ENCODE data around the gene OGT. TPM values are rescaled to one million over a fixed set of nuclear protein-coding genes. Genes with fewer than 3 reads are reported as not detected.

Gene OGT
- total and polyA plus RNA-seq, 10 of the 15 experiments (the other 5 are each of a cell fraction or from before 2014, with no cell fraction given) = 38.2 to 671 (median 107) TPM

- TF ChIP-seq ATF7 (IDR thresholded peaks at IDR 0.05; ENCODE audit: low read depth) (no peak), TCF3 (IDR thresholded peaks at IDR 0.05; ENCODE audit: borderline replicate concordance, insufficient read depth, low read depth, low read length) (no peak), ETV6 (conservative IDR thresholded peaks at IDR 0.05 in 1 of 2, IDR thresholded peaks at IDR 0.05 in 1 of 2; ENCODE audit: borderline replicate concordance in 1 of 2, low read depth in 1 of 2) (no peak), CHD2 (IDR thresholded peaks at IDR 0.05; ENCODE audit: borderline replicate concordance, low read depth, low read length) (no peak)
Observed at GRCh38 chrX:71542825-71543224, 9.9 kb downstream of the OGT start (continued).

DNA sequence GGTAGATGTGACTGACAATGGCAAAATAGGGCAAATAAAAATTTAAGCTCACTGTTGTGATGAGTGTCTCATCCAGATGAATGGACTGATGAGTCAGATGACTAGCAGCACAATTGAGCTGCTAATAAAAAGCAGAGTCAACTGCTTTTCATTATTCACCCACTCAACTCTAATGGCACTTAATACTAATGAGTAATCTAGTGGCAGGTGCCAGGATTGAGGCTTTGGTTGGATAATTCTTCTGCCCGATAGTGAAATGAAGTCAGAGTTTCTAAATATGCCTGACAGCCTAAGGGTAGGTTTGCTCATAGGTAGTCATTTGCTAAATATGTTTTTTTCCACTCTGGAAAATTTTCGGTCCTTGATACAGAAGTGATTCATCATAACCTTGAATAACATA lies 10.4 kb downstream of the OGT start:
- no peak for DNase-seq (ENCODE audit: low read depth, low spot score)
- H3K4me3 ChIP-seq = no peak overlapping the region
- in situ Hi-C loops (cut with MboI) = no loop called here
- H3K9ac ChIP-seq (ENCODE audit: control insufficient read depth, insufficient read depth, low read length) = no peak overlapping the region
- H3K27me3 ChIP-seq (replicated peaks in 1 of 2; ENCODE audit: control insufficient read depth in 2 of 2, insufficient read depth in 2 of 2, low read length in 1 of 2) = no peaks in the 10 kb centered on the region
- no peaks in the 10 kb centered on the region; the same call in none of the 2 replicates for H4K20me1 ChIP-seq (ENCODE audit: control insufficient read depth, insufficient read depth)
- no peak overlapping the region; the same call in 1 of the 2 replicates for H3K4me2 ChIP-seq (ENCODE audit: control insufficient read depth, insufficient read depth)
- no peaks in the 10 kb centered on the region for H3K9me3 ChIP-seq (replicated peaks; ENCODE audit: control insufficient read depth, insufficient read depth, low read length)
- POLR2A ChIA-PET = interaction anchor here (0.8 to 2.4 kb wide), 2 partner anchors 9 to 10 kb away, joined by 4 to 9 read pairs; no protein-coding TSS in a partner anchor
- RAD21 ChIA-PET (ENCODE audit: unreplicated experiment) = interaction anchor here (2.5 kb wide), 1 partner anchor 109 kb away, joined by 5 read pairs; no protein-coding TSS in a partner anchor
- ATAC-seq = peak; percentile 4; the same call in 2 of the 3 replicates
- H3K27ac ChIP-seq (ENCODE audit: control insufficient read depth, insufficient read depth) = no peak overlapping the region
- no peak for FAIRE-seq
- peaks cover 68% of the 10 kb centered on the region for H3K79me2 ChIP-seq (ENCODE audit: control insufficient read depth, insufficient read depth, low read length)
- peaks cover 6 to 7% of the 10 kb centered on the region in 2 experiments; a peak in 3 of 4 replicates for H3K36me3 ChIP-seq (ENCODE audit: control insufficient read depth in 2 of 2, insufficient read depth in 2 of 2, low read length in 1 of 2)
- TF ChIP-seq KAT2A (conservative IDR thresholded peaks at IDR 0.05; ENCODE audit: control insufficient read depth, low read depth, low read length) (no peak), KLF5 (IDR thresholded peaks at IDR 0.05; ENCODE audit: partially characterized antibody) (no peak), DPF2 (IDR thresholded peaks at IDR 0.05) (no peak), MLLT1 (IDR thresholded peaks at IDR 0.05) (no peak), PAX5 (IDR thresholded peaks at IDR 0.05; ENCODE audit: borderline replicate concordance, low read depth, low read length) (no peak), STAT1 (conservative IDR thresholded peaks at IDR 0.05) (no peak), RAD51 (IDR thresholded peaks at IDR 0.05) (no peak), BRCA1 (IDR thresholded peaks at IDR 0.05; ENCODE audit: low read depth, low read length) (no peak), USF1 (IDR thresholded peaks at IDR 0.05; ENCODE audit: borderline replicate concordance, extremely low read length, insufficient read depth, low read depth, low read length) (no peak), ATF7 (IDR thresholded peaks at IDR 0.05; ENCODE audit: low read depth) (no peak), RFX5 (IDR thresholded peaks at IDR 0.05; ENCODE audit: low read depth, low read length) (no peak), SMAD5 (IDR thresholded peaks at IDR 0.05; ENCODE audit: low read depth) (no peak), E4F1 (IDR thresholded peaks at IDR 0.05; ENCODE audit: borderline replicate concordance, partially characterized antibody) (no peak), RUNX3 (IDR thresholded peaks at IDR 0.05; ENCODE audit: low read length) (no peak)
- WGBS (ENCODE audit: insufficient coverage, insufficient replicate concordance, low lambda C conversion rate, missing lambda C conversion rate) = 27% methylated on average over 2 of the region's 2 CpGs
- BruUV-seq (replicated peaks) = no TSS peak
- CTCF ChIA-PET = interaction anchor here (1.2 to 1.9 kb wide), 2 partner anchors 109 kb away, joined by 4 to 7 read pairs; no protein-coding TSS in a partner anchor
- SMC1A ChIA-PET (ENCODE audit: uncharacterized antibody, unreplicated experiment) = interaction anchor here (1.0 to 3.0 kb wide), 5 partner anchors 8 to 108 kb away, joined by 4 to 10 read pairs (median 7); partner anchors contain the start of gene OGT
- no peak overlapping the region for H2AFZ ChIP-seq (ENCODE audit: control insufficient read depth, low read depth, low read length)
- H3K4me1 ChIP-seq (ENCODE audit: control insufficient read depth, insufficient read depth, low read length) = peaks cover 5% of the 10 kb centered on the region; the same call in 1 of the 2 replicates
- intact Hi-C loops (cut with micrococcal nuclease; ENCODE audit: unreplicated experiment) = loop anchor here (5.0 kb wide), 1 partner anchor 74 kb away; the partner anchor contains the start of gene CXCR3

All from GM12878 (cell line).